Osteocyte (in vitro differentiated cells): ENCODE results near the gene TMEM119. TPM values are rescaled to one million over a fixed set of nuclear protein-coding genes. Genes with fewer than 3 reads are reported as not detected.
A peak's percentile ranks its signal among the peaks of the same experiment; 100 is the strongest.

Experiments used
- DNase-seq: peaks from one replicate; pipeline ENCODE4 v3.0.0; 2021; ENCODE audit warnings: mixed read lengths; ENCODE audit not compliant: unreplicated experiment; ENCODE audit errors: extremely low spot score
- H3K27ac Mint-ChIP-seq: one replicate; pipeline ENCODE4 v1.8.0; 2021; ENCODE audit warnings: mild to moderate bottlenecking, mixed read lengths; ENCODE audit not compliant: unreplicated experiment
- H3K27me3 Mint-ChIP-seq: one replicate; pipeline ENCODE4 v1.8.0; 2021; ENCODE audit warnings: mixed read lengths; ENCODE audit not compliant: unreplicated experiment
- H3K36me3 Mint-ChIP-seq: one replicate; pipeline ENCODE4 v1.8.0; 2021; ENCODE audit warnings: mixed read lengths; ENCODE audit not compliant: unreplicated experiment
- H3K4me1 Mint-ChIP-seq: one replicate; pipeline ENCODE4 v1.8.0; 2021; ENCODE audit warnings: mixed read lengths; ENCODE audit not compliant: unreplicated experiment
- H3K4me3 Mint-ChIP-seq: one replicate; pipeline ENCODE4 v1.8.0; 2021; ENCODE audit warnings: mild to moderate bottlenecking, moderate library complexity, mixed read lengths; ENCODE audit not compliant: unreplicated experiment
- H3K9me3 Mint-ChIP-seq: one replicate; pipeline ENCODE4 v1.8.0; 2021; ENCODE audit warnings: mixed read lengths; ENCODE audit not compliant: unreplicated experiment
- CTCF ChIP-seq: fragments of 200-600 bp; sonication (generic); IDR thresholded peaks from 2 replicates; pipeline ENCODE4 v1.5.0; 2021; ENCODE audit warnings: antibody characterized with exemption, mild to moderate bottlenecking, moderate library complexity
- total RNA-seq: library from RNA; stranded (reverse); gene quantifications from 2 replicates; pipeline ENCODE4 v1.2.1, GENCODE V29; 2021

The TMEM119 gene
- total RNA-seq, 1 donor from 2014 or later, result 54.0 TPM

- Mint-ChIP-seq H3K4me1 (peaks cover 61% of the 10 kb centered on the region), H3K27ac (no peak overlapping the region), H3K9me3 (no peaks in the 10 kb centered on the region), H3K27me3 (no peaks in the 10 kb centered on the region), H3K4me3 (no peak overlapping the region), H3K36me3 (no peaks in the 10 kb centered on the region)
- DNase-seq, result peak; percentile 90
- TF ChIP-seq CTCF, result no peak
Observed at GRCh38 chr12:108609537-108610335, 11.9 kb upstream of the TMEM119 start.

- Mint-ChIP-seq H3K4me1 (peaks cover 68% of the 10 kb centered on the region), H3K27ac (no peak overlapping the region), H3K9me3 (no peaks in the 10 kb centered on the region), H3K4me3 (no peak overlapping the region), H3K36me3 (no peaks in the 10 kb centered on the region), H3K27me3 (no peaks in the 10 kb centered on the region)
- DNase-seq, result no peak
- no peak for TF ChIP-seq CTCF
Observed at GRCh38 chr12:108608616-108609015, 10.7 kb upstream of the TMEM119 start.

GRCh38 chr12:108607981-108608600, 10.2 kb upstream of the TMEM119 start:
- Mint-ChIP-seq H3K4me1 (peaks cover 62% of the 10 kb centered on the region), H3K9me3 (no peaks in the 10 kb centered on the region), H3K27me3 (no peaks in the 10 kb centered on the region), H3K4me3 (no peak overlapping the region), H3K27ac (no peak overlapping the region), H3K36me3 (no peaks in the 10 kb centered on the region)
- no peak for TF ChIP-seq CTCF
- DNase-seq, result no peak

GRCh38 chr12:108606492-108606891, 8.6 kb upstream of the TMEM119 start:
- H3K27ac Mint-ChIP-seq, result no peak overlapping the region
- no peaks in the 10 kb centered on the region for H3K27me3 Mint-ChIP-seq
- H3K9me3 Mint-ChIP-seq, result no peaks in the 10 kb centered on the region
- no peak overlapping the region for H3K4me3 Mint-ChIP-seq
- no peaks in the 10 kb centered on the region for H3K36me3 Mint-ChIP-seq
- no peak for DNase-seq
- H3K4me1 Mint-ChIP-seq, result peaks cover 49% of the 10 kb centered on the region
- TF ChIP-seq CTCF, result no peak

- H3K4me1 Mint-ChIP-seq, result peaks cover 43% of the 10 kb centered on the region
- no peak for TF ChIP-seq CTCF
- H3K27me3 Mint-ChIP-seq, result no peaks in the 10 kb centered on the region
- no peak overlapping the region for H3K4me3 Mint-ChIP-seq
- no peaks in the 10 kb centered on the region for H3K9me3 Mint-ChIP-seq
- H3K27ac Mint-ChIP-seq, result peak overlapping the region; percentile 45
- no peaks in the 10 kb centered on the region for H3K36me3 Mint-ChIP-seq
- DNase-seq, result no peak
Observed at GRCh38 chr12:108605690-108606406, 8.0 kb upstream of the TMEM119 start.
